Measurements from ENCODE around the gene RELL1. TPM values are rescaled to one million over a fixed set of nuclear protein-coding genes. Genes with fewer than 3 reads are reported as not detected.

The RELL1 gene
- total RNA-seq, 1 donor from 2014 or later, result 21.2 TPM

- no peaks in the 10 kb centered on the region for H3K27me3 Mint-ChIP-seq (ENCODE audit: unreplicated experiment)
- H3K27ac Mint-ChIP-seq (ENCODE audit: unreplicated experiment), result no peak overlapping the region
- no peaks in the 10 kb centered on the region for H3K9me3 Mint-ChIP-seq (ENCODE audit: unreplicated experiment)
- H3K4me1 Mint-ChIP-seq (ENCODE audit: low read depth, unreplicated experiment), result peaks cover 2% of the 10 kb centered on the region
- peaks cover 9% of the 10 kb centered on the region for H3K36me3 Mint-ChIP-seq (ENCODE audit: unreplicated experiment)
- H3K4me3 Mint-ChIP-seq (ENCODE audit: unreplicated experiment), result no peak overlapping the region
- no peak for DNase-seq
- TF ChIP-seq CTCF (IDR thresholded peaks at IDR 0.05; ENCODE audit: partially characterized antibody, unreplicated experiment), result no peak
These were observed 58.9 kb downstream of the RELL1 start for GRCh38 chr4:37627263-37627662.

- no peak for DNase-seq
- peaks cover 9% of the 10 kb centered on the region for H3K36me3 Mint-ChIP-seq (ENCODE audit: unreplicated experiment)
- H3K4me3 Mint-ChIP-seq (ENCODE audit: unreplicated experiment), result no peak overlapping the region
- no peaks in the 10 kb centered on the region for H3K9me3 Mint-ChIP-seq (ENCODE audit: unreplicated experiment)
- TF ChIP-seq CTCF (IDR thresholded peaks at IDR 0.05; ENCODE audit: partially characterized antibody, unreplicated experiment), result no peak
- no peaks in the 10 kb centered on the region for H3K27me3 Mint-ChIP-seq (ENCODE audit: unreplicated experiment)
- H3K27ac Mint-ChIP-seq (ENCODE audit: unreplicated experiment), result no peak overlapping the region
- H3K4me1 Mint-ChIP-seq (ENCODE audit: low read depth, unreplicated experiment), result peaks cover 2% of the 10 kb centered on the region
These were observed 60.7 kb downstream of the RELL1 start for GRCh38 chr4:37625499-37625898.

- H3K36me3 Mint-ChIP-seq (ENCODE audit: unreplicated experiment), result peaks cover 2% of the 10 kb centered on the region
- H3K27ac Mint-ChIP-seq (ENCODE audit: unreplicated experiment), result peak overlapping the region; percentile 2
- H3K27me3 Mint-ChIP-seq (ENCODE audit: unreplicated experiment), result peaks cover 2% of the 10 kb centered on the region
- no peaks in the 10 kb centered on the region for H3K9me3 Mint-ChIP-seq (ENCODE audit: unreplicated experiment)
- no peak for DNase-seq
- H3K4me1 Mint-ChIP-seq (ENCODE audit: low read depth, unreplicated experiment), result peaks cover 2% of the 10 kb centered on the region
- no peak for TF ChIP-seq CTCF (IDR thresholded peaks at IDR 0.05; ENCODE audit: partially characterized antibody, unreplicated experiment)
- H3K4me3 Mint-ChIP-seq (ENCODE audit: unreplicated experiment), result no peak overlapping the region
These were observed 62.2 kb downstream of the RELL1 start for GRCh38 chr4:37623940-37624339.

GRCh38 chr4:37623125-37623524 is 63.1 kb downstream of the RELL1 start:
- no peak for TF ChIP-seq CTCF (IDR thresholded peaks at IDR 0.05; ENCODE audit: partially characterized antibody, unreplicated experiment)
- H3K27me3 Mint-ChIP-seq (ENCODE audit: unreplicated experiment), result peaks cover 2% of the 10 kb centered on the region
- H3K27ac Mint-ChIP-seq (ENCODE audit: unreplicated experiment), result no peak overlapping the region
- H3K4me1 Mint-ChIP-seq (ENCODE audit: low read depth, unreplicated experiment), result peaks cover 2% of the 10 kb centered on the region
- DNase-seq, result no peak
- no peaks in the 10 kb centered on the region for H3K9me3 Mint-ChIP-seq (ENCODE audit: unreplicated experiment)
- H3K4me3 Mint-ChIP-seq (ENCODE audit: unreplicated experiment), result no peak overlapping the region
- no peaks in the 10 kb centered on the region for H3K36me3 Mint-ChIP-seq (ENCODE audit: unreplicated experiment)

- H3K9me3 Mint-ChIP-seq (ENCODE audit: unreplicated experiment), result no peaks in the 10 kb centered on the region
- no peaks in the 10 kb centered on the region for H3K36me3 Mint-ChIP-seq (ENCODE audit: unreplicated experiment)
- no peak for DNase-seq
- peaks cover 5% of the 10 kb centered on the region for H3K4me1 Mint-ChIP-seq (ENCODE audit: low read depth, unreplicated experiment)
- no peak overlapping the region for H3K4me3 Mint-ChIP-seq (ENCODE audit: unreplicated experiment)
- H3K27ac Mint-ChIP-seq (ENCODE audit: unreplicated experiment), result no peak overlapping the region
- H3K27me3 Mint-ChIP-seq (ENCODE audit: unreplicated experiment), result peaks cover 2% of the 10 kb centered on the region
- no peak for TF ChIP-seq CTCF (IDR thresholded peaks at IDR 0.05; ENCODE audit: partially characterized antibody, unreplicated experiment)
These were observed 66.0 kb downstream of the RELL1 start for GRCh38 chr4:37620176-37620575.

Measured in glutamatergic neuron (in vitro differentiated cells).